Activated CD8-positive, alpha-beta memory T cell treated with anti-CD3 and anti-CD28 coated beads, Interleukin-2, amount 50 U/mL, for 24 hours (primary cell): ENCODE results near the gene CHDH.

Experiments used
- DNase-seq: peaks from one replicate; pipeline ENCODE4 v3.0.0-alpha.2; 2020; ENCODE audit errors: extremely low read depth

Gene CHDH

DNA sequence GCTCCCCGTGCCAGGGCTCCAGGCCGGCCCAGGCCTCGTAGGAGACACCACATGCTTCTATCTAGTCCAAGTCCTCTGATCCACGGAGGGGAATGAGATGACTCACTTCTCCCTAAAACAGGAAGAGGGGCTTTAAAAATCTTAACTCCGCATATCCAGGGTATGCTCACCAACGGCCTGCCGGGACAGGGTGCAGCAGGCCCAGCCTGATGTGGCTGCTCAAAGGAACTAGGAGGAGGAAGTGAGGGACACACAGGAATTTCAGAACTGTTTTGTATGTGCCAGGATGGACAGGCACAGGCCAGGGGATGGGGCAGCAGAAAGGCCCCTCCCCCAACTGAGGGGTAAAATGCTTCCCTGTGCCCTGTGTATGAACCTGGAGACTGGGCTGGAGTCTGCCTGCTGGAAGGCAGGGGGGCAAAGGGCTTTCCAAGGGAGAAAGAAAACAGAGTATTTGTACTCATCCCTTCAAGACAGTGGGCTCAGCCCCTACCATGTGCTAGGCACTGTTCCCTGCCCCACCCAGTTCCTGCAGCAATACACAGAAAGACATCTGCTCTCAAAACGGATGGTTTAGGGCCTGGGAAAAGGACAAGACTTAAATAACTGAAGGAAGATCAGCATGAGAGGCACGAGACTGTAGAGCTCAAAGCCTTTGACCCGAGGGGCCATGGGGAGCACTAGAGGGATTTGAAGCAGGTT is 22.1 kb downstream of the CHDH start:
- no peak for DNase-seq

DNA sequence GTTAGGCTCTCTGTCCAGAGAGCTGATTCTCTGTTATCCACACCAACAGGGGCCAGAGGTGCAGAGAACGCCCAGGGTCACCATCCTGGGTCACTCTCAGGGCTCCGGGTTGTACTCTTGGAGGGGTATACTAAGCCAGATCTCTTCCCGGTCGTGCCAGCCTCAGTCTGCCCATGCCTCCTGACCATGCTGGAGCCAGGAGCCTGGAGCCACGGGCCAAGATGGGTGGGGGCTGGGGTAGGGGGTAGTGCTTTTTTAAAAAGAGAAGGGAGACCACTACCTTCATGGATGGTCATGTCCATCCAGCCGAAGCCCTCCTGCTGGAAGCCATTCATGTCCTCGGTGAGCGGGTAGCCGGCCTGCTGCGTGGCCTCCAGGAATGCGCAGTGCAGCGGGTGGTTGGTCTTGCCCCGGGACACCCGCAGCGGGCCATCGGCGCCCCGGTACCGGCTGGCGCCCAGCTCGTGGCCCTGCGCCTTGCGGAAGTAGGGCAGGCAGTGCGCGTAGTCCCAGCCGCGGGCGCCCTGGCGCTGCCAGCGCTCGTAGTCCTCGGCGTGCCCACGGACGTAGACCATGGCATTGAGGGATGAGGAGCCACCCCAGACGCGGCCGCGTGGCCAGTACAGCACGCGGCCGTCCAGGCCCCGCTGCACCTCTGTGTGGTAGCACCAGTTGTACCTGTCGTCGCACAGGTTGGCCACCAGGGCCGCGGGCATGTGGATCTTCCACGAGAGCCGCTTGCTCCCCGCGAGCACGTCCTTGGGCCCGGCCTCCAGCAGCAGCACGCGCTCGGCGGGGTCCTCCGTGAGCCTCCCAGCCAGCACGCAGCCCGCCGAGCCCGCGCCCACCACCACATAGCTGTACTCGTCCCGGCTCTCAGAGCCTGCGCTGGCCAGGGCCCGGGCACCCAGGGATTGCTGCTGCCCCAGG is 22.9 kb downstream of the CHDH start:
- no peak for DNase-seq

DNA sequence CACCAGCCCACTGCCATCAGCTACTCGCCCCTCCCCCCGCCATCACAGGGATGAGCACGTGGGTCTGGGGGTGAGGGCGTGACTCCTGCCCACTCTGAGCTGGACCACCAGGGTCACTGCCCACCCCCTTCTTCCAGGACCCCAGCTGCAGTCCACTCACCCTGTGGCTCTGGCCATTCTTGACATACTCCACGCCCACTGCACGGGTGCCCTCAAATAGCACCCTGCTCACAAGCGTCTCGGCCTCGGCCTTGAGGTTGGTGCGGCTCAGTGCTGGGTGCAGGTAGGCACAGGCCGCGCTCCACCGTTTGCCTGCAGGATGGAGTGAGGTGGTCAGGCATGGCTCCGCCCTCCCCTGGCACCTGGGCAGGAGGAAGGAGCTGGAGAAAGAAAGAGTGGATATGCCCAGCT is 23.9 kb downstream of the CHDH start:
- no peak for DNase-seq

DNA sequence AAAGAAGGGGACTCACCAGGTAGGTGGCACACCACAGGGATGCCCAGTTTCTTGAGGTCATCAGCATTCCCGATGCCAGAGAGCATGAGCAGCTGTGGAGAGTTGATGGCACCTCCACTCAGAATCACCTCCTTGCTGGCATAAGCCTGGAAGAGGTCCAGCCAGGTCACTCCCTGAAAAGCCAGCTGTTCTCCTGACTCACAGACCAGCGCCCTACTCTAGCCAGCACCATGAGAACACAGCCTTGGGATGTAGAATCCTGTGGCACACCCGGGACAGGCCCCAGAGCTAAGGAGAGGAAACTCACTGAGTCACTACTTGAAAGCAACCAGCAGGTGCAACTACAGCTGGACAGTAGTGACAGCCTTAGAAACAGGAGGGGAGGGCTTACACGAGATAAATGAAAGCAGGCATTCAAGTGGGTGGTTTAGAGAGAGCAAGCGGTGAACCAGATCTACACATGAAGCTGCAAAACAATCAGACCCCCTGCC is 24.5 kb downstream of the CHDH start:
- no peak for DNase-seq

DNA sequence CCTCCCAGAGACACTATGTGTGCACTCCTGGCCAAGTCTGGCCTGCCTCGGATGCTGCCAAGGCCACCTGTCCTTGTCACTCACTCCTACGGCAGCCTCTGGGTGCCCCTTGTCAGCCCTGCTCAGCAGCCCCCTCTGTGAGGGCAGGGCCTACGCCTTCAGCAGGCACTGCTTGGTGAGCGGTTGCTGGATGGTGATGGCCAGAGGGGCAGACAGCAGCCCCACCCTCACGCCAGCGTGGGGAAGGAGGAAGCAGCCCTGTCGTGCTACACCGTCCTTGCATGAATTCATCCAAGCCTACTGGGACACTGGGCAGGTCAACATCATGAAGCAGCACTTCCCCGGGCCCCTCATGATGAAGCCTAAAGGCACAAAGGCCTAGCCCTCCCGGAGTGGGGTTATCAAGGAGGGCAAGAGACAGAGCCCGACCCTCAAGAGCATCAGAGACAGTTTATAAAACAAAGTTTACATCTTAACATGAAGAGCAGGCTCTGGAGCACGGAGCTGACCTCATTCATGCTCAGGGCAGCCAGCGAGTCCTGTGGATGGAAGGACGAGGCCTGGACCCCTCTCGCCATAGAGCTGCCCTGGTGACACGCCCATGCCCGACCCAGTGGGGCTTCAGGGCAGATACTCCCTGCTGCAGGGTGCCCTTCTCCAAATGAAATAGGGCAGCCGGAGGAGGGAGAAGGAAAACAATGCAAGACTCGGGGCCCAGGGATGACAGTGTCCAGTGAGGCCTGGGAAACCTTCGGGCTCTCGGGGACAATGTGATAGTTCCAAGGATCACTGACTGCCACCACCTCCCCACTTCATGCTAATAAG is 25.3 kb downstream of the CHDH start:
- no peak for DNase-seq

DNA sequence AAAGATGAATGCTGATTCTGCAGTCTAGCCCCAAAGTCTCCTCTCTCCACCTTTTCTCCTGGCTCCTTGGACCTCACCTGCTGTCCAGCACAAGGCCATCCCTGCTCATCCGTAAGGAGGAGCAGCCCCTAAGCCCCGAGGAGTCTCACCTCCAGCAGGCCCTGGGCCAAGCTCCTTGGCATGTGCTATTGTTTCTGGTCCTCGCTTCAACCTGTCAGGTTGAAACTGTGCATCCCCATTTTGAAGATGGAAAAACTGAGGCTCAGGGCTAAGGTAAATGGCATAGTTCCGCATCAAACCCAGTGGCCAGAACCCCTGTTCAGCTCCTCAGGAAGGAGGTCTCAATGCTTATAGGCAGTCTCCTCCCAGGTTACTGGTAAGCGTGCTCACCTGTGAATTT is 26.1 kb downstream of the CHDH start:
- DNase-seq: no peak

DNA sequence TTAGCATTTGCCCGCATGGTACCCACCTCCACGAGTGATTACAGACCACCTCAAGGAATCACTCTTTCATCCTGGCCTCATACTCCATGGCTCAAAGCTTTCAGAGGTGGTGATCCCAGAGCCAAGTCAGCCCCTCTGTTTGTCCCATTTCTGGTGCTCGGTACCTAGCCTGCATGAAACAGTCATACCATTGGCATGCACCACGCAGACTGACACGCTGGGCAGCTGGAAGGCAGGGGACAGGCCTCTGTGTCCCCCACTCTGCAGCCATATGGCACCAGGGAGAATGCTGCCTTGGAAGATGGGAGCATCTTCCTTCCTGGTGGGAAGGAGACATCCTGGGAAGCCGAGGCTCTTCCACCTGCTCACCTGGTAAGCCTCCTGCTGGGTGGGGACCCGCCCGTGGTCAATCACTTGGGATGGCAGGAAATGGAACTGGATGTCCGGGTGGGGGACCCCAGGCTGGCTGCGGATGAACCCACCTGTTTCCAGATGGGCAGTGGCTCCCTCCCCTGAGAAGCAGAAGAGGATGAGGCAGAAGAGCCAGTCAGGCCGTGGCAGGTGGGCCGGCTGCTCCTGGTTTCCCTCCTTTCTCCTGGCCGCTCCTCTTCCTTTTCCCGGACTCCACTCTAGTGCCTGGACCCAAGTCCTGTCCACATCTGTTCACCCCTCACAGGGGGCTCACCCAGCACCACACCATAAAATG is 26.9 kb downstream of the CHDH start:
- DNase-seq: no peak

DNA sequence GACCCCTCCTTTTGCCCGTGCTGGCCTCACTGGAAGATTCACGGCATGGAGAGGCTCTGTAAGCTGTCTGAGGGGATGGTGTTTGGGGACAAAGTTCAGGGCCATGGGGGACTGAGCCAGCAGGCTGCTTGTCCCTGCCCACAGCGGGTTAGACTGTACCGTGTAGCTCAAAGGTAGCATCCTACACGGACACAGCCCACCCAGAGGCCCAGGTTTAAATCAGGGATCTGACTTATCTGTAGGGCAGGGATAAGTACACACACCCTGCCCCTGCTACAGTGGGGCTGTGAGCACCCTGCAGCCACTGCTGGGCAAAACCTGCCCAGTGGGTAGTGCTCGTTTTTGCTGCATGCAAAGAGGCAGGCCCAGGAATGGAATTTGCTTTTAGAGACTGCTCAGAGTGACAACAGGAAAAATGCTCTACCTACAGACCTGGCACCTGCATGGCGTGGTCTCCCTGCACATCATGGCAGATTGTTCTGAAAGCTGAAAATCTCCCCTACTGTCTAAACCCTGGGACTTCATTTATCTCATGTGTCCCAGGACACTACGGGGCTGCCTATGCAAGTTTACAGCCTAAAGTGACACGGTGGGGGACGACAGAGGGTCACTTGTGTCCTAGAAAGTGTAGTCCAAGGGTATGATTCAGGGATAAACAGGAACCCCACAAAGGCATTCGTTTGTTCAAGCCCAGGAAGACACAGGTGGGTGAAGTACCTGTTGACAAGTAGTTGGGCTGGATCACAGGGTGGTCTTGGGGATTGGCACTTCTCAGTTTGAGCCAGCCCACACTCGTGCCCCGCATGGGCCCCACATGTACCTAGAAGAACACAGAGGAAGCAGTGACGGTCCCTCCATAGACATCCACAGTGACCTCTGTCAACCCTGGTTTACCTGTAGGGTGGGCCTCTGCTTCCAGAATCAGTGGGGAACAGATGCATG is 27.7 kb downstream of the CHDH start:
- no peak for DNase-seq

DNA sequence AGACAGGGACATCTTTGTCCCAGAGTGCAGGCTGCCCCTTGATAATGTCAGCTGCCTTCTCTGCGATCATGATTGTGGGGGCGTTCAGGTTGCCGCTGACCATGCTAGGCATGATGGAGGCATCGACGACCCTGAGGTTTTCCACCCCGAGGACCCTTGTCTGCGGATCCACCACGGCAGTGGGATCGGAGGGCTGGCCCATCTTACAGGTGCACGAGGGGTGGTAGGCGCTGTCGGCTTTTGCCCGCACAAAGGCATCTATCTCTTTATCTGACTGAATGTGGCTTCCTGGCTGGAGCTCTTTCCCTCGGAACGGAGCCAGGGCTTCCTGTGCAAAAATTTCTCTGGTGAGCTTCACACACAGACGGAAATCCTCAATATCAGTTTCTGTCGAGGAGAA is 28.4 kb downstream of the CHDH start:
- no peak for DNase-seq

DNA sequence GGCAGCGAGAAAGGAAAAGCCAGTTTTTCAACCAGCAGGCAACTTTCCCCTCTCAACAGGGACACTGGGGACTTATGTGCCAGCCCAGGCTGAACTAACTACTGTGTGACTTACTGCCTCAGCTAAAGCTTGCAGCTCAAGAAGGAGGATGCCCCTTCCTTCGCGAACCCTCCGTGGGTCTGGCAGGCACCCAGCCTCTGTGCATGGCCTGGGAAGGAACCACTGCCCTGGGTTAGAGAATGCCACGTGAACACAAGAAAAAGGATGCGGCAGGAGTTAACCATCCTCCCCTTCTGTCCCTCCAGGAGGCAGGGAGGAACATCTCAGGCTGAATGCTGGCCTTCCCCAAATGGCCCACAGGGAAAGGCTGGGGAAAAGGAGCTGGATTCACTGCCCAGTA is 29.0 kb downstream of the CHDH start:
- DNase-seq: no peak

DNA sequence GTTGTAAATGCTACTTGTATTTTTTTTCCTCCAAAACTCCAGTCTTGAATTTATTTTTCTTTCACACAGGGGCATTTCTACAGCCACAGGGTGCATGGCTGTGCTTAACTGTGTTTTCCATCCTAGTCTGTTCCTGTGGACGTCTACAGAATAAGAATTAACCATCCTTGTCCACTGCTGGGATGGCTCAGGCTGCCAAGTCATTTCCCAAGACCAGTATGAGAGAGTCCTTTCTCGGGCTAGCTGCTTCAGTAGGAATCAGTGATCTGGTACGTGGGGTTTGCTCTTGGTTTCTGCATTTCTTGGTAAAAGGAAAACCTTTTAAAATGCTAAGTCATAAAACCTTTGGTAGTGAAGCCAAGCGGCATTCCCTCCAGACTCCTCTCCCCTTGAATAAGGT is 29.8 kb downstream of the CHDH start:
- no peak for DNase-seq

DNA sequence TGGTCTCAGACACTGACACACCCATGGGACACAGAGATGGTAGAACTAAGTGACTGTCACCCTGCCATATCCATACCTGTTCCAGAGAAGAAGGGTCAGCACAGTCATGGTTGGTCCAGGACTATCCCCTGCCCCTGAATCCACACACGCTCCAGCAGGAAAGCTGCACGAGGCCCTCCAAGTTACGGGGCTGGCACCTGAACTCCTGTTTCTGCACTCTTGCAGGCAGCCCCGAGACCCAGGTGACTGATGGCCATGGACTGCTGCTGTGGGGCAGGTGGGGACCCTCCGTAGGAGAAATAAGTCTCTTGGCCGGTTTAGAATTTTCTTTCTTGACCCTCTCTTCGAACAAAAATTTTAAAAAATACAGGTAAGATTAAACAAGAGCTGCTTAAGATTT is 30.6 kb downstream of the CHDH start:
- no peak for DNase-seq

DNA sequence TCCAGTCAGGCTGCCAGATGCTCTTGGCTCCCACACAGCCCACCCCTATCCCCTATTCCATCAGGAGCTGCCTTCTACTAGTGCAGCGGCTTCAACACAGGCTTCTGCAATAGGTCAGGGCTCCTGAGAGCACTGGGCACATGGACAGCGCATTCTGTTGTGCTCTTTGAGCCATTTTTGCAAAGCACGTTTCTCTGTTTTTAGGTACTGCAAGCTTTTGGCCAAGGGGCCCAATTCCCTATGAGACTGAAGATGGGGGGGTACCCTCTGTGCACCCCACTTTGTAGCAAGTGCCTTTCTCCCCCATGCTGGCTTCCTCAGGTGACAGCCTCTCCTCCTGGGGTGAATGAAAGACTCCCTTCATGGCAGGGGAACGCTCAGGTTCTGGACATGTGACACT is 31.2 kb downstream of the CHDH start:
- no peak for DNase-seq

DNA sequence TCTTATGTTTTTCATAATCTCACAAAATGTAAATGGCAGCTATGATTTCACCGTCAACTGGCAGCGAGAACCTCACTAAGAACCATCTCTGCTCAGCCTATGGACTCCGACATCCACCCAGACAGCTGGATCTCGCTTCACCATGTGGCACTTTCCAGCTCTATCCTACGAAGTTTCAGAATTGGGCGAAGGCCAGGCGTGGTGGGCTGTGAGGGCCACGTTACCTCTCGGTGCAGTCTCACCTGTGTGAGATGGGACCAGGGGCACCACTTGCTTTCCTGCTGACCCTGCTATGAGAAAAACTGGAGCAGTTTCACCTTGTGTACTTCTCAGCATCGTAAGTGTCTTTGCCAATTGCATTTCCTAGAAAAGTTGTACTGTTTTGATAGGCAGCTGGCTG is 32.3 kb downstream of the CHDH start:
- DNase-seq: no peak

DNA sequence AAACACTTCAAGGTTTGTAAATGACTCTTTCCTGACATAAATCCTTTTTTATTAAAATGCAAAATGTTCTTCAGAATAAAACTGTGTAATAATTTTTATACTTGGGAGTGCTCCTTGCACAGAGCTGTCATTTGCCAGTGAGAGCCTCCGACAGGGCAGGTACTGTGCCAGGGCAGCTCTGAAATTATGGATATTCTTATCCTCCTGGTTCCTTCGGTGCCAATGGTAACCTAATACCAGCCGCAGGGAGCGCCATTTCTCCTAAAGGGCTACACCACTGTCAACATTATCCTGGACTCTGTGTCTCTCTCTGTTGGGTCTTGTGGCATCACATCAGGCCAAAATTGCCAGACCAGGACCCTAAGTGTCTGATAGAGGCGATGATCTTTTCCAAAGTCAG is 33.0 kb downstream of the CHDH start:
- no peak for DNase-seq

DNA sequence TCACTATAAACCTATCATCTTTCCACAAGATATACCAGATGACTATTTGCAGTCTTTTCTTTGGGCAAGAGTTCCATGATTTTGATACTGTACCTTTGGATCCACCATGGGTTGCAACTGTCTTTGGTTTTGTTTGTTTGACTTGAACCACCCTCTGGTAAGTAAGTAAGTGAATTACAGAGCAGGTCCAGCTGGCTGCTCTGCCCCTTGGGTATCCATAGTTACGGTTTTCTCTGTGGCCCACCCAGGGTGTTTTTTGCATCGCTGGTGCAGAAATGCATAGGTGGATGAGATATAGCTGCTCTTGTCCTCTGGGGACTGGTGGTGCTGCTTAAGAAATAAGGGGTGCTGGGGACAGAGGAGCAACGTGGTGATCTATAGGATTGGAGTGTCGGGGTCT is 33.8 kb downstream of the CHDH start:
- DNase-seq: no peak

DNA sequence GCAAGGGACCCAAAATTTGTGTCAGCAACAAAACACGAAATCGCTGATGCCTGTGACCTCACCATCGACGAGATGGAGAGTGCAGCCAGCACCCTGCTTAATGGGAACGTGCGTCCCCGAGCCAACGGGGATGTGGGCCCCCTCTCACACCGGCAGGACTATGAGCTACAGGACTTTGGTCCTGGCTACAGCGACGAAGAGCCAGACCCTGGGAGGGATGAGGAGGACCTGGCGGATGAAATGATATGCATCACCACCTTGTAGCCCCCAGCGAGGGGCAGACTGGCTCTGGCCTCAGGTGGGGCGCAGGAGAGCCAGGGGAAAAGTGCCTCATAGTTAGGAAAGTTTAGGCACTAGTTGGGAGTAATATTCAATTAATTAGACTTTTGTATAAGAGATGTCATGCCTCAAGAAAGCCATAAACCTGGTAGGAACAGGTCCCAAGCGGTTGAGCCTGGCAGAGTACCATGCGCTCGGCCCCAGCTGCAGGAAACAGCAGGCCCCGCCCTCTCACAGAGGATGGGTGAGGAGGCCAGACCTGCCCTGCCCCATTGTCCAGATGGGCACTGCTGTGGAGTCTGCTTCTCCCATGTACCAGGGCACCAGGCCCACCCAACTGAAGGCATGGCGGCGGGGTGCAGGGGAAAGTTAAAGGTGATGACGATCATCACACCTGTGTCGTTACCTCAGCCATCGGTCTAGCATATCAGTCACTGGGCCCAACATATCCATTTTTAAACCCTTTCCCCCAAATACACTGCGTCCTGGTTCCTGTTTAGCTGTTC is 34.9 kb downstream of the CHDH start:
- no peak for DNase-seq

DNA sequence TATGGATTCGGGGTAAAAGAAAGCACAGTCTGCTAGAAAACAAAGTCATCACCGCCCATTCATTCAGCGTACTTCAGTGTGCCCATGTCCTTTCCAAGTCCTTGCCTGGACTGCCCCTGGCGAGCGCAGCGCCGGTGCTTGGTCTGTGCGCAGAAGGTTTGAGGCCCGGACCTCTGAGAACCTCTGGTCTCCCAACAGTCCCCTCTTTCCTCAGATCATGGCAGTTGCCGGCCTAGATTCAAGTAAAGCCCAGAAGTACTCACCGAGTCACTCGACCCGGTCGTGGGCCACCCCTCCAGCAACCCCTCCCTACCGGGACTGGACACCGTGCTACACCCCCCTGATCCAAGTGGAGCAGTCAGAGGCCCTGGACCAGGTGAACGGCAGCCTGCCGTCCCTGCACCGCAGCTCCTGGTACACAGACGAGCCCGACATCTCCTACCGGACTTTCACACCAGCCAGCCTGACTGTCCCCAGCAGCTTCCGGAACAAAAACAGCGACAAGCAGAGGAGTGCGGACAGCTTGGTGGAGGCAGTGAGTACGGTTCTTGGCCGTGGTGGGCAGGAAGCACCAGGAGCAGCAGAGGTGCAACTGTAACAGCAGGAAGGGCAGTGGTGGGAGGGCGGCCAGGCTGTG is 36.3 kb downstream of the CHDH start:
- DNase-seq: no peak

DNA sequence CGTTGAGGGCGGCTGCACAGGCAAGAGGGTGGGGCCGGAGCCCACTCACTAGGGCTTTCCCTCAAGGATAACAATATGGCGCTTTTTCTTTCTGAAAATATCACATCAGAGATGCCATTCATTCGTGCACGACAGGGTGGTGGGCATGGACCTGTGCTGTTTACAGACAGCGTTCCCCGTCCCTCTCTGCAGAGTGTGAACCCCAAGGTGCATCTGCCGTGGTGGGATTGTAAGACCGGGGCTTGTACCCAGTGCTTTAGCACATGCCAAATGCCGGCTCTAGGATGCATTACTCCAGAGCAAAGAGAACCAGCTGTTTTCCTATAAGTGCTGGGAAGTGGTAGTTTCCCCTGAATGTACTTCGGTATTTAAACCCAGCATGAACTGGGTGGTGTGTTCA is 37.0 kb downstream of the CHDH start:
- DNase-seq: no peak
